ENCODE data around the gene KCTD15. TPM values are rescaled to one million over a fixed set of nuclear protein-coding genes. Genes with fewer than 3 reads are reported as not detected.

KCTD15 gene
- total and polyA plus RNA-seq, 8 donors, result 14.1 to 172 (median 30.1) TPM

DNA sequence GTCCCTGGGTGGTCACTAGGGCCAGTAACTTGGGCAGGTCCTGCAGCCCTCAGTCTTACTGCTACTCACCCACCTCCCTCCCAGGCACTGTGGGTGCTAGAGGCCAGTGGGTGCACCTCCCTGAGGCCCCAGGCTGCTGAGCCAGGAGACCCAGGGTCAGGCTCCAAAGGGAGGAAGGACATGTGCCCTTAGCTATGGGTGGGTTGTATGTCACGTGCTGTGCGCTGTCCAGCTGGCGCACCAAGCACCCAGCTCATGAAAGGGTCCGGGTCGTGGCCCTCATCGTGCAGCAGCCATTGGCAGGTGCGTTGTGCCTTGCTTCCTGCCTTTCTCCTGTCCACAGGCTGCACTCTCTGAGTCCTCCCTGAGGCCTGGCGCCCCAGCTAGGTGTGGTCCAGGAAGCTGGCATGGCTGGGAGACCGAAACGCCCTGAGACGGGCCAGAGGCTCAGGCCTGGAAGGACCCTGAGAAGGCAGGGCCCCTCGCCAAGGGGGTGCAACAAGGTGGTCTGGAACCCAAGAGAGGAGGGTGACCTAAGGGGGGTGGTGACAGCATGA is 47.0 kb upstream of the KCTD15 start:
- TF ChIP-seq, protein P1, sequence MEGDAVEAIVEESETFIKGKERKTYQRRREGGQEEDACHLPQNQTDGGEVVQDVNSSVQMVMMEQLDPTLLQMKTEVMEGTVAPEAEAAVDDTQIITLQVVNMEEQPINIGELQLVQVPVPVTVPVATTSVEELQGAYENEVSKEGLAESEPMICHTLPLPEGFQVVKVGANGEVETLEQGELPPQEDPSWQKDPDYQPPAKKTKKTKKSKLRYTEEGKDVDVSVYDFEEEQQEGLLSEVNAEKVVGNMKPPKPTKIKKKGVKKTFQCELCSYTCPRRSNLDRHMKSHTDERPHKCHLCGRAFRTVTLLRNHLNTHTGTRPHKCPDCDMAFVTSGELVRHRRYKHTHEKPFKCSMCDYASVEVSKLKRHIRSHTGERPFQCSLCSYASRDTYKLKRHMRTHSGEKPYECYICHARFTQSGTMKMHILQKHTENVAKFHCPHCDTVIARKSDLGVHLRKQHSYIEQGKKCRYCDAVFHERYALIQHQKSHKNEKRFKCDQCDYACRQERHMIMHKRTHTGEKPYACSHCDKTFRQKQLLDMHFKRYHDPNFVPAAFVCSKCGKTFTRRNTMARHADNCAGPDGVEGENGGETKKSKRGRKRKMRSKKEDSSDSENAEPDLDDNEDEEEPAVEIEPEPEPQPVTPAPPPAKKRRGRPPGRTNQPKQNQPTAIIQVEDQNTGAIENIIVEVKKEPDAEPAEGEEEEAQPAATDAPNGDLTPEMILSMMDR (IDR thresholded peaks at IDR 0.05), result no peak
- TF ChIP-seq POLR2AphosphoS5 (IDR thresholded peaks at IDR 0.05) (no peak), POLR2A (IDR thresholded peaks at IDR 0.05) (no peak), EP300 (IDR thresholded peaks at IDR 0.05) (no peak)
- Histone ChIP-seq H3K36me3 (no peaks in the 10 kb centered on the region), H3K9me3 (no peaks in the 10 kb centered on the region), H3K27ac (no peak overlapping the region), H3K4me1 (no peaks in the 10 kb centered on the region), H3K4me3 (no peak overlapping the region), H3K27me3 (peaks cover 0 to 45% (median 3%) of the 10 kb centered on the region in 3 donors)
- no peak for DNase-seq
- 84 to 92% (median 86%) methylated on average over 4 to 12 of the region's 12 CpGs for WGBS, 5 donors
- intact Hi-C loops (cut with DNase I; ENCODE audit: low total_unique reads), result no loop called here

DNA sequence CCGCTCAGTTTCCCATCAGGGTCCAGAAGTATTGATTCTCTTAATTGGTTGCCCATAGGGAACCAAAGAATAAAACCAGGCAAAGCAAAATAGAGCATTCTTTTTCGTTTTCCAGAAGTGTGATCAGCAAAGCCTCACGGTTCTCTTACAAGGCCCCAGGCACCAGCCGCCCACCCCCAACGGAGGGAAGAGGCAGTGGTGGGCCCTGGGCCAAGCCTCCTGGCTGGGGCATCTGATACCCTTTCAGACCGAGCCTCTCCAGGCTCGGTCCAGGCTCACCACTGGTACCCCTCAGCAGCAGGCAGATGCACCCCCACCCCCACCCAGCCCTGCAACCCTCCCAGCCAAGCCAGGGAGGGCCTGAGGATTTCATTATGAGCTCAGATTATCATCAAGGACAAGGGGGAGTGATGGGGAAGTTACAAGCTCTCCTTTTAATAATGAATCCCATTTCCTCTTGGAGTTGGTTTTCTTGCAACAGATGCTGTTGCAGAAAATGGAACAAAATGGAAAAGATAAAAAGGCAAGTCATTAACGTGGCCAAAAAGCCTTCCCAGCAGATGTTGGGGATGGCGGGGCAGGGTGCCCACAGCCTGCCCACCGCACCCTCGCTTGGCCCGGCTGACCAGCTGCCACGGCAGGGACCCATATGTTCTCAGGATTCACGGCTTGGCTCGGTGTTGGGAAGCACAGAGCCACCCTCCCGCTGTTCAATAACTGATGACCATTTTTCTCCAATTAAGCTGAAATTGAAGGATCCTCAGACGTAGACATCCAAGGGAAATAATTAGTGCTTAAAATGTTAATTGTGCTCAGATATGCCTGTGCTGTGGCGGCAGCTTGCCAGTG is 45.9 kb upstream of the KCTD15 start:
- 62 to 81% (median 72%) methylated on average over 15 to 18 of the region's 18 CpGs for WGBS, 5 donors
- no peak for DNase-seq
- no peaks in the 10 kb centered on the region for H3K9me3 ChIP-seq
- H3K4me1 ChIP-seq, result no peaks in the 10 kb centered on the region
- intact Hi-C loops (cut with DNase I; ENCODE audit: low total_unique reads), result no loop called here
- no peak overlapping the region for H3K4me3 ChIP-seq
- no peak overlapping the region for H3K27ac ChIP-seq
- TF ChIP-seq POLR2A (IDR thresholded peaks at IDR 0.05), result no peak
- no peak for TF ChIP-seq POLR2AphosphoS5 (IDR thresholded peaks at IDR 0.05)
- TF ChIP-seq EP300 (IDR thresholded peaks at IDR 0.05), result no peak
- TF ChIP-seq, protein P1 (IDR thresholded peaks at IDR 0.05), result no peak
- no peaks in the 10 kb centered on the region for H3K36me3 ChIP-seq
- H3K27me3 ChIP-seq, result peaks cover 0 to 45% (median 3%) of the 10 kb centered on the region in 3 donors

DNA sequence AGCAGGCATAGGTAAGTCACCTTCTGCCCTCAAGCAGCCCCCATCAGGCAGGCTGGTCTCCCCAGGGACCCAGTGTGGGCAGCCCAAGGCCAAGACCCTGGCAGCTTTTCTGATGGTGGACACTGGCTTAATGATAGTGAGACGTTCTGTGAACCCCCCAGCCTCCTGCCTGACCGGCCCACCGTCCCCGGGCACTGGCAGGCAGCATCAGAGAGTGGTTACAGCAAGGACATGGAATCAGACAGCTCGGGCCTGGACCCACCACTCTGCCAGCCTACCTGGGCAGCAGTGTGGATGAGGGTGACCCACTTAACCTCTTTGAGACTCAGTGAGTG is 45.3 kb upstream of the KCTD15 start:
- DNase-seq, result no peak
- H3K4me3 ChIP-seq, result no peak overlapping the region
- no peaks in the 10 kb centered on the region for H3K36me3 ChIP-seq
- peaks cover 0 to 48% (median 3%) of the 10 kb centered on the region in 3 donors for H3K27me3 ChIP-seq
- WGBS, 5 donors, result 72 to 79% (median 76%) methylated on average over 5 of the region's 5 CpGs; no CpG with 5 or more reads in 1 of the 5 donors
- H3K27ac ChIP-seq, result no peak overlapping the region
- H3K9me3 ChIP-seq, result no peaks in the 10 kb centered on the region
- H3K4me1 ChIP-seq, result no peaks in the 10 kb centered on the region
- intact Hi-C loops (cut with DNase I; ENCODE audit: low total_unique reads), result no loop called here
- TF ChIP-seq POLR2AphosphoS5 (IDR thresholded peaks at IDR 0.05), result no peak
- TF ChIP-seq, protein P1 (IDR thresholded peaks at IDR 0.05), result no peak
- TF ChIP-seq EP300 (IDR thresholded peaks at IDR 0.05), result no peak
- TF ChIP-seq POLR2A (IDR thresholded peaks at IDR 0.05), result no peak

DNA sequence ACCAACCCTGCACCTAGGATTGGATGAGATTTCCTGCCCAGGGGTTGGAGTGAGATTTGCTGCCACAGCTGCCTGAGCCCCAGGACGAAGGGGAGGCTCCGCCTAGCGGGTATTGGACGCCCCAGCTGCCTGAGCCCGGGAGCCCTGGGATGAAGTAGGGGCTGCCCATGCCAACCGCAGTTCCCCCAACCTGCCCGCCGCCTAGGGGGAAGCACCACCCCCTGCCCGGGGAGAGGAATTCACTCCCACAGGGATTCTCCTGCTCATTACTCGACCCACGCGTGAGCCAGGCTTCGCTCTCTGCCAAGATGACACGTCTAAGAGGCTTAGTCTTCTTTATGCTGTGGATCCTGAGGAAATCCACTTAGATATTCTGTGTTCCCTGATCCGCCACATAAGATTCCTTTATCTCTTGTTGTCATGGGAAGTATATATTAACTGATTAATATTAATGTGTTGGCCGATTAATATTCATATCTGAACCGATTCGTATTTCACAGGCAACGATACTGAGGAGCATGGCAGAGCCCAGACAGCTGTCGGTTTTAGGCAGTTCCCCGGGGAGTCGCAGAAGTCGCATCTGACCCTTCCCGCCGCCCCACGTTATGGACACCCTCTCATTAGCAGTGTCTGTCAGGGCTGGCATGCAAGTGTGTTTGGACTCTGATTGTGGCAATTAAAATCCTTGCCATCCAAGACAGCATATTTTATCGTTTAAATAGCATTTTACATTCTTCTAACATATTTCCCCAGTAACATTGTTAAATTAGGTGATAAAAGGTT is 44.5 kb upstream of the KCTD15 start:
- WGBS, 5 donors, result 61 to 76% (median 71%) methylated on average over 22 to 27 of the region's 27 CpGs
- no peak for DNase-seq
- Histone ChIP-seq H3K27me3 (peaks cover 0 to 42% (median 3%) of the 10 kb centered on the region in 3 donors), H3K9me3 (no peaks in the 10 kb centered on the region), H3K27ac (no peak overlapping the region), H3K4me3 (no peak overlapping the region), H3K36me3 (no peaks in the 10 kb centered on the region), H3K4me1 (no peaks in the 10 kb centered on the region)
- TF ChIP-seq EP300 (IDR thresholded peaks at IDR 0.05), result no peak
- TF ChIP-seq, protein P1 (IDR thresholded peaks at IDR 0.05), result no peak
- TF ChIP-seq POLR2AphosphoS5 (IDR thresholded peaks at IDR 0.05), result no peak
- intact Hi-C loops (cut with DNase I; ENCODE audit: low total_unique reads), result no loop called here

All from stomach (tissue), 9 donors.